Endothelial cell of umbilical vein (primary cell): ENCODE results near the gene TNFAIP1. TPM values are rescaled to one million over a fixed set of nuclear protein-coding genes. Genes with fewer than 3 reads are reported as not detected.

Experiments used
- BruUV-seq: library from RNA; stranded (reverse); fragments of 400-500 nt; replicated peaks from 2 replicates; lab custom pipeline; 2021; lab: Mats Ljungman, UMichigan
- CTCF ChIA-PET: fragments of 300-600, 350-600 bp; sonication (Branson Sonifier 250); formaldehyde crosslinking; loops from one replicate; lab custom pipeline; 2021; ENCODE audit warnings: antibody characterized with exemption, inconsistent platforms; lab: Charles Lee
- POLR2A ChIA-PET: fragments of 300-600, 350-600 bp; sonication (Branson Sonifier 250); formaldehyde crosslinking; loops from one replicate; lab custom pipeline; 2021; ENCODE audit warnings: antibody characterized with exemption, inconsistent platforms; lab: Charles Lee
- DNase-seq: peaks from one replicate; pipeline ENCODE4 v3.0.0-alpha.2; 2011; ENCODE audit warnings: low read depth, low spot score
- FAIRE-seq: peaks from 2 replicates; lab custom pipeline; 2011; peaks lifted over from hg19 to GRCh38; lab: Jason Lieb, UNC
- H2AFZ ChIP-seq: 2 replicates; pipeline ENCODE4 v1.6.0; 2012; ENCODE audit warnings: low read depth, low read length, control low read depth, inconsistent platforms
- H3K27ac ChIP-seq: 2 replicates; pipeline ENCODE4 v1.5.1; 2011; ENCODE audit warnings: low read depth, mild to moderate bottlenecking, control low read depth, low read length, moderate library complexity; ENCODE audit not compliant: insufficient read depth
- H3K27me3 ChIP-seq, 2 experiments: 2 replicates each; pipeline versions ENCODE4 v1.6.0 to v1.6.1; 2011; ENCODE audit warnings: low read length in 2 of 2, mixed read lengths in 1 of 2; ENCODE audit not compliant: control insufficient read depth in 2 of 2, insufficient read depth in 2 of 2
- H3K36me3 ChIP-seq, 2 experiments: 2 replicates in 1 of 2; 3 replicates in 1 of 2; pipeline ENCODE4 v1.5.1; 2011; ENCODE audit warnings: low read length in 2 of 2, mild to moderate bottlenecking in 1 of 2, moderate library complexity in 1 of 2; ENCODE audit not compliant: control insufficient read depth in 2 of 2, insufficient read depth in 2 of 2; ENCODE audit errors: extremely low read depth in 1 of 2
- H3K4me1 ChIP-seq: 3 replicates; pipeline ENCODE4 v1.5.1; 2011; ENCODE audit warnings: mild to moderate bottlenecking, low read length; ENCODE audit not compliant: control insufficient read depth, insufficient read depth; ENCODE audit errors: extremely low read depth
- H3K4me2 ChIP-seq: 2 replicates; pipeline ENCODE4 v1.6.1; 2011; ENCODE audit warnings: low read length, control low read depth, mixed read lengths; ENCODE audit not compliant: insufficient read depth
- H3K4me3 ChIP-seq, 3 experiments: fragments of 200-600 bp in 1 of 3; sonication (generic), shearing (Covaris generic) in 1 of 3; replicated peaks in 1 of 3; 2 replicates each; pipeline ENCODE4 v1.5.1; 2011 to 2016; ENCODE audit warnings: control low read depth in 3 of 3, low read length in 3 of 3, mild to moderate bottlenecking in 2 of 3, inconsistent platforms in 1 of 3, low read depth in 1 of 3, moderate library complexity in 1 of 3; ENCODE audit not compliant: insufficient read depth in 1 of 3
- H3K79me2 ChIP-seq: 2 replicates; pipeline ENCODE4 v1.6.0; 2012; ENCODE audit warnings: low read length, inconsistent platforms; ENCODE audit not compliant: control insufficient read depth, insufficient read depth
- H3K9ac ChIP-seq: replicated peaks from 2 replicates; pipeline ENCODE3; 2011; ENCODE audit warnings: low read length, control low read depth; ENCODE audit not compliant: insufficient read depth; ENCODE audit errors: extremely low read depth
- H3K9me1 ChIP-seq: replicated peaks from 3 replicates; pipeline ENCODE4 v1.6.0; 2011; ENCODE audit warnings: mild to moderate bottlenecking, low read length; ENCODE audit not compliant: control insufficient read depth, insufficient read depth; ENCODE audit errors: extremely low read depth
- H3K9me3 ChIP-seq: replicated peaks from 2 replicates; pipeline ENCODE4 v1.5.1; 2012; ENCODE audit warnings: low read length, inconsistent platforms; ENCODE audit not compliant: control insufficient read depth, insufficient read depth
- H4K20me1 ChIP-seq: replicated peaks from 2 replicates; pipeline ENCODE3; 2011; ENCODE audit warnings: mild to moderate bottlenecking, low read length; ENCODE audit not compliant: control insufficient read depth, insufficient read depth; ENCODE audit errors: extremely low read depth
- EZH2 ChIP-seq: IDR thresholded peaks from 2 replicates; pipeline ENCODE4 v1.6.1; 2012; ENCODE audit warnings: borderline replicate concordance, low read depth, mild to moderate bottlenecking, moderate library complexity, low read length, inconsistent platforms; ENCODE audit not compliant: severe bottlenecking
- FOS ChIP-seq: IDR thresholded peaks from 2 replicates; pipeline ENCODE4 v1.6.1; 2011; ENCODE audit warnings: mild to moderate bottlenecking, low read length, moderate library complexity, borderline replicate concordance; ENCODE audit not compliant: insufficient read depth
- GATA2 ChIP-seq: IDR thresholded peaks from 2 replicates; pipeline ENCODE4 v1.7.0; 2011; ENCODE audit warnings: low read depth, mild to moderate bottlenecking, moderate library complexity, mixed read lengths, low read length; ENCODE audit not compliant: insufficient read length, insufficient read depth
- JUN ChIP-seq: IDR thresholded peaks from 2 replicates; pipeline ENCODE4 v1.6.1; 2011; ENCODE audit warnings: borderline replicate concordance, low read depth; ENCODE audit not compliant: insufficient read length, insufficient read depth
- MYC ChIP-seq: IDR thresholded peaks from one replicate; pipeline ENCODE4 v1.6.1; 2011; ENCODE audit warnings: mild to moderate bottlenecking, low read depth, low read length
- POLR2A ChIP-seq: IDR thresholded peaks from 2 replicates; pipeline ENCODE4 v1.6.1; 2012; ENCODE audit warnings: low read depth, mild to moderate bottlenecking, control low read depth, low read length
- POLR2AphosphoS5 ChIP-seq: IDR thresholded peaks from 2 replicates; pipeline ENCODE4 v1.6.1; 2012; ENCODE audit warnings: low read depth, mild to moderate bottlenecking, control low read depth, low read length, moderate library complexity; ENCODE audit not compliant: insufficient read depth
- dilution Hi-C: fragments of 300-500 bp; cut with MboI; formaldehyde crosslinking; loops from one replicate; pipeline ENCODE4 v1.15.0; 2019; ENCODE audit warnings: low sequenced_read_pairs; ENCODE audit not compliant: extremely low pct_ligation_motif_present
- intact Hi-C: fragments of 100-400 bp; cut with micrococcal nuclease; formaldehyde crosslinking; loops from one replicate; pipeline ENCODE4 v1.10.0; 2022
- polyA plus RNA-seq, 4 experiments: library from polyadenylated mRNA; depleted of rRNA in 3 of 4; stranded (reverse) in 3 of 4; unstranded in 1 of 4; fragments of >200 nt; gene quantifications; 2 replicates each; pipeline versions ENCODE4 v1.2.1 to v1.2.3, GENCODE V29; 2011 to 2012; ENCODE audit warnings: missing spikeins in 1 of 4
- total RNA-seq: library from RNA; stranded (reverse); gene quantifications from 2 replicates; pipeline ENCODE4 v1.2.3, GENCODE V29; 2021
- TF ChIP-seq, protein P1 (sequence below), 2 donors: IDR thresholded peaks; 1 replicate in 1 of 2; 2 replicates in 1 of 2; pipeline ENCODE4 v1.5.1; 2011; ENCODE audit warnings: low read length in 2 of 2, mild to moderate bottlenecking in 2 of 2, moderate library complexity in 2 of 2, control low read depth in 1 of 2, inconsistent platforms in 1 of 2, low read depth in 1 of 2; ENCODE audit not compliant: insufficient read depth in 1 of 2; ENCODE audit errors: extremely low read depth in 1 of 2
- TF ChIP-seq, protein P2 (sequence below): IDR thresholded peaks from 2 replicates; pipeline ENCODE4 v1.6.1; 2011; ENCODE audit not compliant: insufficient read depth, insufficient read length

Gene TNFAIP1
- total and polyA plus RNA-seq, 2 donors (not counting 3 experiments of a cell fraction or from before 2014, with no cell fraction given) = 85.7 to 89.6 TPM

DNA sequence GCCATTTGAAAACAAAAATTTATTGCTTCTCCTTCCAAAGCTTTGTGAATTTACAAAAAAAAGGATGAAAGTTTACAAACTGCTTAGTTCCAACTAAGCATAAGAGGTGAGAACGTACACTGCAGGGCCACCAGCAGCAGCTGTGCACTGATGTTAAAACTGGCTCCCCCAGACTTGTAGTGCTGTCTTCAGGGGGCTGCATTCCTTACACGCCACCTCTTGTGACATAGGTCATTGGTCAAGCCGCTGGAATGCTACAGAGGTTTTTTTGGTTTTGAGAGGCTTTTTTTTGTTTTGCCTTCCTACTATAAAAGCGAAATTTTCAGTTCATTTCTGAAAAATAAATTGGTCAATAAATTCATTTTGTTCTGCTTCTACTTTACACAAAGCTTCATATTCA is 7.2 kb upstream of the TNFAIP1 start:
- BruUV-seq = no TSS peak
- dilution Hi-C loops (no loop called here), intact Hi-C loops (no loop called here)
- H3K9ac ChIP-seq = no peak overlapping the region
- H3K36me3 ChIP-seq = peaks cover 16 to 19% of the 10 kb centered on the region in 2 experiments
- DNase-seq (no peak), FAIRE-seq (no peak)
- CTCF ChIA-PET = no interaction called here
- H4K20me1 ChIP-seq = no peaks in the 10 kb centered on the region
- no peaks in the 10 kb centered on the region for H3K27me3 ChIP-seq
- H3K4me3 ChIP-seq = no peak overlapping the region
- TF ChIP-seq MYC = no peak
- no peaks in the 10 kb centered on the region for H3K4me1 ChIP-seq
- H3K9me1 ChIP-seq = no peaks in the 10 kb centered on the region
- H3K27ac ChIP-seq = no peak overlapping the region
- no peak overlapping the region for H2AFZ ChIP-seq
- POLR2A ChIA-PET = no interaction called here
- no peaks in the 10 kb centered on the region for H3K9me3 ChIP-seq
- H3K79me2 ChIP-seq = peaks cover 10% of the 10 kb centered on the region
- no peak overlapping the region for H3K4me2 ChIP-seq

DNA sequence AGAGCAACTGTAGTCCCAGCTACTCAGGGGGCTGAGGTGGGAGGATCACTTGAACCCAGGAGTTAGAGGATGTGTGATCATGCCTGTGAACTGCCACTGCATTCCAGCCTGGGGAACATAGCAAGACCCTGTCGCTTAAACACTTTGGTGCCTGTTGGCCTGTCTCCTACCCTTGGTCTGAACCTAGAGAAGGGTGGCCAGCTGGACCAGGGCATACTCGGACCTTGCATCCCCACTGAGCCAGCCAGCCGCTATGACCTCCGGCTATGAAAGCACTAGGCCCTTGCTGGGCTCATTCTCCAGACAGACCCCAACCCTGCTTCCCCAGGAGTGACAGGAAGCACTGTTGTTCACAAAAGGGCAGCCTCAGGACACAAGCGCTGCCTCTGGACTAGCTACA is 4.9 kb upstream of the TNFAIP1 start:
- intact Hi-C loops (no loop called here), dilution Hi-C loops (no loop called here)
- H3K9me1 ChIP-seq = no peaks in the 10 kb centered on the region
- BruUV-seq = no TSS peak
- H3K27ac ChIP-seq = no peak overlapping the region
- no peak overlapping the region for H3K9ac ChIP-seq
- no peak overlapping the region for H3K4me2 ChIP-seq
- no peaks in the 10 kb centered on the region for H3K9me3 ChIP-seq
- no peak for FAIRE-seq
- H3K36me3 ChIP-seq = peaks cover 16 to 19% of the 10 kb centered on the region in 2 experiments
- ChIA-PET CTCF (interaction anchor here (1.1 to 1.3 kb wide), 2 partner anchors 9 to 12 kb away, joined by 3 to 4 read pairs; partner anchors contain the start of gene TMEM97), POLR2A (no interaction called here)
- H3K79me2 ChIP-seq = peaks cover 17% of the 10 kb centered on the region
- H3K27me3 ChIP-seq = no peaks in the 10 kb centered on the region
- H2AFZ ChIP-seq = no peak overlapping the region
- TF ChIP-seq MYC (no peak), EZH2 (no peak), GATA2 (no peak), FOS (no peak), POLR2A (no peak), POLR2AphosphoS5 (no peak), JUN (no peak)
- TF ChIP-seq, protein P1, sequence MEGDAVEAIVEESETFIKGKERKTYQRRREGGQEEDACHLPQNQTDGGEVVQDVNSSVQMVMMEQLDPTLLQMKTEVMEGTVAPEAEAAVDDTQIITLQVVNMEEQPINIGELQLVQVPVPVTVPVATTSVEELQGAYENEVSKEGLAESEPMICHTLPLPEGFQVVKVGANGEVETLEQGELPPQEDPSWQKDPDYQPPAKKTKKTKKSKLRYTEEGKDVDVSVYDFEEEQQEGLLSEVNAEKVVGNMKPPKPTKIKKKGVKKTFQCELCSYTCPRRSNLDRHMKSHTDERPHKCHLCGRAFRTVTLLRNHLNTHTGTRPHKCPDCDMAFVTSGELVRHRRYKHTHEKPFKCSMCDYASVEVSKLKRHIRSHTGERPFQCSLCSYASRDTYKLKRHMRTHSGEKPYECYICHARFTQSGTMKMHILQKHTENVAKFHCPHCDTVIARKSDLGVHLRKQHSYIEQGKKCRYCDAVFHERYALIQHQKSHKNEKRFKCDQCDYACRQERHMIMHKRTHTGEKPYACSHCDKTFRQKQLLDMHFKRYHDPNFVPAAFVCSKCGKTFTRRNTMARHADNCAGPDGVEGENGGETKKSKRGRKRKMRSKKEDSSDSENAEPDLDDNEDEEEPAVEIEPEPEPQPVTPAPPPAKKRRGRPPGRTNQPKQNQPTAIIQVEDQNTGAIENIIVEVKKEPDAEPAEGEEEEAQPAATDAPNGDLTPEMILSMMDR (IDR thresholded peaks at IDR 0.05; ENCODE audit: extremely low read depth in 1 of 2, insufficient read depth in 1 of 2, low read depth in 1 of 2, low read length in 2 of 2) = no peak
- TF ChIP-seq, protein P2, sequence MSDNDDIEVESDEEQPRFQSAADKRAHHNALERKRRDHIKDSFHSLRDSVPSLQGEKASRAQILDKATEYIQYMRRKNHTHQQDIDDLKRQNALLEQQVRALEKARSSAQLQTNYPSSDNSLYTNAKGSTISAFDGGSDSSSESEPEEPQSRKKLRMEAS = no peak
- no peak overlapping the region for H3K4me3 ChIP-seq
- H3K4me1 ChIP-seq = peaks cover 11% of the 10 kb centered on the region
- no peak for DNase-seq
- H4K20me1 ChIP-seq = no peaks in the 10 kb centered on the region
